ENCODE data around the gene SERPINB8.

Gene SERPINB8

GRCh38 chr18:63987743-63988142 lies 17.9 kb downstream of the SERPINB8 start:
- FAIRE-seq (no peak), DNase-seq (ENCODE audit: insufficient read length) (no peak)
- no peak; the same call in 1 of the 2 replicates for TF ChIP-seq POLR2AphosphoS5 (IDR thresholded peaks at IDR 0.05; ENCODE audit: low read depth, low read length)
- TF ChIP-seq POLR2A (IDR thresholded peaks at IDR 0.05; ENCODE audit: low read depth, low read length) = 0 out of 2 replicates have a peak, but pooled peaks have one; percentile 48

- no peak for FAIRE-seq
- TF ChIP-seq TAF1 (IDR thresholded peaks at IDR 0.05; ENCODE audit: borderline replicate concordance, low read depth, low read length) (no peak), POLR2A (IDR thresholded peaks at IDR 0.05; ENCODE audit: low read depth, low read length) (no peak), POLR2AphosphoS5 (IDR thresholded peaks at IDR 0.05; ENCODE audit: low read depth, low read length) (no peak)
- DNase-seq (ENCODE audit: insufficient read length) = no peak
Observed at GRCh38 chr18:63992751-63993150, 22.9 kb downstream of the SERPINB8 start.

- no peak for TF ChIP-seq POLR2AphosphoS5 (IDR thresholded peaks at IDR 0.05; ENCODE audit: low read depth, low read length)
- TF ChIP-seq POLR2A (IDR thresholded peaks at IDR 0.05; ENCODE audit: low read depth, low read length) = no peak
- TF ChIP-seq TAF1 (IDR thresholded peaks at IDR 0.05; ENCODE audit: borderline replicate concordance, low read depth, low read length) = no peak
- FAIRE-seq = peak; percentile 62
- no peak for DNase-seq (ENCODE audit: insufficient read length)
Observed at GRCh38 chr18:63994783-63995399, 25.0 kb downstream of the SERPINB8 start.

GRCh38 chr18:63997041-63997440 lies 27.2 kb downstream of the SERPINB8 start:
- TF ChIP-seq POLR2A (IDR thresholded peaks at IDR 0.05; ENCODE audit: low read depth, low read length) (no peak), POLR2AphosphoS5 (IDR thresholded peaks at IDR 0.05; ENCODE audit: low read depth, low read length) (no peak), TAF1 (IDR thresholded peaks at IDR 0.05; ENCODE audit: borderline replicate concordance, low read depth, low read length) (no peak)
- no peak for FAIRE-seq

DNA sequence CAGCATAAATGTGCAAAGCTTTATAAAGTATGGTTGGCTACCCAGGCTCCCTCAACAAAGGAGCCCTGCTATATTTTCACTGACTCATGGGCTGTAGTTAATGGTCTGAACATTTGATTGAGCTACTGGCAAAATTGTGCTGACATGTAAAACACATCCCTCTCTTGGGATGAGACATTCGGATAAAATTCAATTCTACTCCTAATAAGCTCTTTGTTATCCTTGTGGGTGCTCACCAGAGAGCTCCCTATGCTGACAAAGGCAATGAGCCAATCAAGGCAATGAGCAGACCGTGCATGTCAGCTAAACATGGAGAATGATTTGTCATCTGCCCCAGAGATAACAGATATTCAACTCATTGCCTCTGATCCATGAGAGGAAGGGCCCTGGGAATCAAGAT lies 27.7 kb downstream of the SERPINB8 start:
- TF ChIP-seq TAF1 (IDR thresholded peaks at IDR 0.05; ENCODE audit: borderline replicate concordance, low read depth, low read length) (no peak), POLR2A (IDR thresholded peaks at IDR 0.05; ENCODE audit: low read depth, low read length) (no peak), POLR2AphosphoS5 (IDR thresholded peaks at IDR 0.05; ENCODE audit: low read depth, low read length) (no peak)
- FAIRE-seq (no peak), DNase-seq (ENCODE audit: insufficient read length) (no peak)

More at GRCh38 chr18:63997041-63997440, 27.2 kb downstream of the SERPINB8 start:
- no peak for DNase-seq (ENCODE audit: insufficient read length)

GRCh38 chr18:63999871-64000270 lies 30.0 kb downstream of the SERPINB8 start:
- no peak for DNase-seq (ENCODE audit: insufficient read length)
- FAIRE-seq = no peak
- TF ChIP-seq POLR2A (IDR thresholded peaks at IDR 0.05; ENCODE audit: low read depth, low read length) (no peak), POLR2AphosphoS5 (IDR thresholded peaks at IDR 0.05; ENCODE audit: low read depth, low read length) (no peak), TAF1 (IDR thresholded peaks at IDR 0.05; ENCODE audit: borderline replicate concordance, low read depth, low read length) (no peak)

- FAIRE-seq = no peak
Observed at GRCh38 chr18:64002581-64002980, 32.7 kb downstream of the SERPINB8 start.

GRCh38 chr18:64009305-64009704 lies 39.4 kb downstream of the SERPINB8 start:
- FAIRE-seq = no peak
- no peak for DNase-seq (ENCODE audit: insufficient read length)
- TF ChIP-seq TAF1 (IDR thresholded peaks at IDR 0.05; ENCODE audit: borderline replicate concordance, low read depth, low read length) (no peak), POLR2A (IDR thresholded peaks at IDR 0.05; ENCODE audit: low read depth, low read length) (no peak), POLR2AphosphoS5 (IDR thresholded peaks at IDR 0.05; ENCODE audit: low read depth, low read length) (no peak)

More at GRCh38 chr18:64002581-64002980, 32.7 kb downstream of the SERPINB8 start:
- TF ChIP-seq POLR2A (IDR thresholded peaks at IDR 0.05; ENCODE audit: low read depth, low read length) = no peak
- TF ChIP-seq TAF1 (IDR thresholded peaks at IDR 0.05; ENCODE audit: borderline replicate concordance, low read depth, low read length) = no peak
- no peak for TF ChIP-seq POLR2AphosphoS5 (IDR thresholded peaks at IDR 0.05; ENCODE audit: low read depth, low read length)
- DNase-seq (ENCODE audit: insufficient read length) = no peak

- DNase-seq (ENCODE audit: insufficient read length) = no peak
- FAIRE-seq = no peak
Observed at GRCh38 chr18:64011513-64011912, 41.6 kb downstream of the SERPINB8 start.

DNA sequence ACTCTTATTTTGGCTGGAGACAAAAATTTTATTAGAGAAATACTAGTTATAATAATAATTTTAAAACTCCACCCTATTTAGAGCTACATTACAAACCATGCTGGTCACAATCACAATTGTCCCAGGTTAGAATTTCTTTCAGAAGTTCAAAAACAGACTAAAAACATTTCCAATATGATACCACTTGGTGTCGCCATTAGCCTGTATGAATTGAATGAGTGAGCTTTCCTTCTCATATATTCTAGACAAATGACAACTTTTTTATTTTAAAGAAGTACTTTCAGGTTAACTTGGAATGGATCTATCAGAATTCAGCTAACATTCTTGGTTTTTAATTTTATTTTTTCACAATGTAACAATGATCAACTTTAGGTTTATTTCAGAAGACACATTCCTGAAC lies 48.0 kb downstream of the SERPINB8 start:
- TF ChIP-seq POLR2AphosphoS5 (IDR thresholded peaks at IDR 0.05; ENCODE audit: low read depth, low read length) (no peak), TAF1 (IDR thresholded peaks at IDR 0.05; ENCODE audit: borderline replicate concordance, low read depth, low read length) (no peak), POLR2A (IDR thresholded peaks at IDR 0.05; ENCODE audit: low read depth, low read length) (no peak)
- DNase-seq (ENCODE audit: insufficient read length) = no peak
- FAIRE-seq = no peak

More at GRCh38 chr18:64011513-64011912, 41.6 kb downstream of the SERPINB8 start:
- TF ChIP-seq TAF1 (IDR thresholded peaks at IDR 0.05; ENCODE audit: borderline replicate concordance, low read depth, low read length) (no peak), POLR2A (IDR thresholded peaks at IDR 0.05; ENCODE audit: low read depth, low read length) (no peak), POLR2AphosphoS5 (IDR thresholded peaks at IDR 0.05; ENCODE audit: low read depth, low read length) (no peak)

DNA sequence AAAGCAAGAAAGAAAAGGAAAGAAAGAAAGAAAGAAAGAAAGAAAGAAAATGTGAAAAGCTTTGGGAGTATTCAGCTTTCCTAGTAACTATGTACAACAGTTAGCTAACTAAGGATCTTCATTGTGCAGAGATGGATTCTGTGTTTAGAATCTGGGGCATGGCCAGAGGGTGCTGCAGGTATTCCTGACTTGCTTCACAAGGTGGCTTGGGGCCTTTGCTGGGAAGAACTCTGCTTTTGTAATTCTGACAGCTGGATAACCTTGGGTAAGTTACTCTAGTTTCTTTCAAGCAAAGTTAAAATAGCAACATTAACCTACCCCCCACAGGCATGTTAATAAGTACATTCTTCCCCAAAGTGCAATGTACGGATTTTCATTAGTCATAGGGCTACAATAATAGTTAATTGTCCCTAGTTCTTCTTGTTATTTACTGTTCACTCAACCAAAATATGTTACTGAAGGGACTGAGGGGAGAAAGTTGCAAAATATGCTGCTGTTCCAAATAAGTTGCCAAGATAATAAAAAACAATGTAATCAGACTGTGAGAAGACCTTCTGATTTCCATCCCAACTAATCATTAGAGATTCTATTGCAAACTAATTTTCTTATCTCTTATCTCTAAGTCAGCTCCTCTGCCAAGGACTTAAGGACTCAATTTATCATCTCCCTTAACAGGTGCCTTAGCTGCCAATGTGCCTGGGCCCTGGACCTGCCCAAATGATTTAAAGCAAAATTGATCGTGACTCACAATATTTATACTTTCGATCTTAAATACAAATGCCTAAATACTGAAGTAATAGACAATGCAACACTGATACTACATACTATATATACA lies 50.3 kb downstream of the SERPINB8 start:
- TF ChIP-seq POLR2A (IDR thresholded peaks at IDR 0.05; ENCODE audit: low read depth, low read length) (no peak), TAF1 (IDR thresholded peaks at IDR 0.05; ENCODE audit: borderline replicate concordance, low read depth, low read length) (no peak), POLR2AphosphoS5 (IDR thresholded peaks at IDR 0.05; ENCODE audit: low read depth, low read length) (no peak)
- no peak for FAIRE-seq
- no peak for DNase-seq (ENCODE audit: insufficient read length)

- TF ChIP-seq POLR2AphosphoS5 (IDR thresholded peaks at IDR 0.05; ENCODE audit: low read depth, low read length) (no peak), TAF1 (IDR thresholded peaks at IDR 0.05; ENCODE audit: borderline replicate concordance, low read depth, low read length) (no peak)
- DNase-seq (ENCODE audit: insufficient read length) = no peak
- FAIRE-seq = no peak
Observed at GRCh38 chr18:64026350-64026749, 56.5 kb downstream of the SERPINB8 start.
